Activated T-helper 1 cell treated with anti-CD3 and anti-CD28 coated beads, Interleukin-12 subunit alpha, Interleukin-12 subunit beta, Interleukin-2, Interleukin-4 antibody, amounts not matched to agents 30 ng/mL and 10 ng/mL and 1 ng/mL, durations not matched to agents 14 hours and 24 hours and 36 hours (primary cell): ENCODE results near the gene SLC10A7. TPM values are rescaled to one million over a fixed set of nuclear protein-coding genes. Genes with fewer than 3 reads are reported as not detected.

Experiments used
- DNase-seq: peaks from one replicate; pipeline ENCODE4 v3.0.0; 2021; ENCODE audit warnings: low spot score
- H3K27ac Mint-ChIP-seq: one replicate; pipeline ENCODE4 v1.8.0; 2021; ENCODE audit warnings: mild to moderate bottlenecking, mixed read lengths
- H3K27me3 Mint-ChIP-seq: one replicate; pipeline ENCODE4 v1.8.0; 2022; ENCODE audit warnings: mild to moderate bottlenecking, moderate library complexity, mixed read lengths; ENCODE audit not compliant: insufficient read depth
- H3K36me3 Mint-ChIP-seq: one replicate; pipeline ENCODE4 v1.8.0; 2021; ENCODE audit warnings: low read depth, mixed read lengths
- H3K4me1 Mint-ChIP-seq: one replicate; pipeline ENCODE4 v1.8.0; 2021; ENCODE audit warnings: low read depth, mixed read lengths
- H3K4me3 Mint-ChIP-seq: one replicate; pipeline ENCODE4 v1.8.0; 2021; ENCODE audit warnings: mild to moderate bottlenecking, moderate library complexity, mixed read lengths
- H3K9me3 Mint-ChIP-seq: one replicate; pipeline ENCODE4 v1.8.0; 2021; ENCODE audit warnings: mixed read lengths
- intact Hi-C: fragments of 100-400 bp; cut with micrococcal nuclease; formaldehyde crosslinking; loops from one replicate; pipeline ENCODE4 v1.15.1; 2024
- total RNA-seq: library from RNA; stranded (reverse); gene quantifications from 2 replicates; pipeline ENCODE4 v1.2.3, GENCODE V29; 2022

The SLC10A7 gene
- total RNA-seq, 1 donor from 2014 or later: 23.3 TPM

- intact Hi-C loops: no loop called here
- no peak for DNase-seq
- Mint-ChIP-seq H3K27ac (no peak overlapping the region), H3K4me3 (no peak overlapping the region), H3K27me3 (no peaks in the 10 kb centered on the region), H3K4me1 (no peaks in the 10 kb centered on the region), H3K9me3 (no peaks in the 10 kb centered on the region), H3K36me3 (peaks cover 1% of the 10 kb centered on the region)
Measured at GRCh38 chr4:146274774-146275173, 247.0 kb downstream of the SLC10A7 start.

- Mint-ChIP-seq H3K4me1 (no peaks in the 10 kb centered on the region), H3K36me3 (no peaks in the 10 kb centered on the region), H3K9me3 (no peaks in the 10 kb centered on the region), H3K27me3 (no peaks in the 10 kb centered on the region), H3K4me3 (no peak overlapping the region), H3K27ac (no peak overlapping the region)
- intact Hi-C loops: no loop called here
- DNase-seq: no peak
Measured at GRCh38 chr4:146273204-146273901, 248.4 kb downstream of the SLC10A7 start.

GRCh38 chr4:146271466-146271865 is 250.3 kb downstream of the SLC10A7 start:
- DNase-seq: no peak
- Mint-ChIP-seq H3K4me3 (no peak overlapping the region), H3K9me3 (no peaks in the 10 kb centered on the region), H3K27ac (no peak overlapping the region), H3K4me1 (no peaks in the 10 kb centered on the region), H3K27me3 (no peaks in the 10 kb centered on the region), H3K36me3 (no peaks in the 10 kb centered on the region)
- intact Hi-C loops: no loop called here

- Mint-ChIP-seq H3K36me3 (no peaks in the 10 kb centered on the region), H3K4me1 (no peaks in the 10 kb centered on the region), H3K27me3 (no peaks in the 10 kb centered on the region), H3K4me3 (no peak overlapping the region), H3K27ac (no peak overlapping the region), H3K9me3 (no peaks in the 10 kb centered on the region)
- DNase-seq: no peak
- intact Hi-C loops: no loop called here
Measured at GRCh38 chr4:146269228-146269653, 252.5 kb downstream of the SLC10A7 start.

- Mint-ChIP-seq H3K27me3 (no peaks in the 10 kb centered on the region), H3K36me3 (no peaks in the 10 kb centered on the region), H3K9me3 (no peaks in the 10 kb centered on the region), H3K27ac (no peak overlapping the region), H3K4me1 (no peaks in the 10 kb centered on the region), H3K4me3 (no peak overlapping the region)
- no peak for DNase-seq
- intact Hi-C loops: no loop called here
Measured at GRCh38 chr4:146267826-146268225, 253.9 kb downstream of the SLC10A7 start.

GRCh38 chr4:146265950-146266490 is 255.7 kb downstream of the SLC10A7 start:
- intact Hi-C loops: no loop called here

GRCh38 chr4:146263793-146264192 is 257.9 kb downstream of the SLC10A7 start:
- peaks cover 5% of the 10 kb centered on the region for H3K36me3 Mint-ChIP-seq
- no peaks in the 10 kb centered on the region for H3K27me3 Mint-ChIP-seq
- intact Hi-C loops: no loop called here
- no peaks in the 10 kb centered on the region for H3K9me3 Mint-ChIP-seq
- DNase-seq: no peak
- H3K27ac Mint-ChIP-seq: no peak overlapping the region
- H3K4me3 Mint-ChIP-seq: no peak overlapping the region
- no peaks in the 10 kb centered on the region for H3K4me1 Mint-ChIP-seq

More at GRCh38 chr4:146265950-146266490, 255.7 kb downstream of the SLC10A7 start:
- no peak overlapping the region for H3K27ac Mint-ChIP-seq
- H3K27me3 Mint-ChIP-seq: no peaks in the 10 kb centered on the region
- no peaks in the 10 kb centered on the region for H3K4me1 Mint-ChIP-seq
- DNase-seq: no peak
- H3K36me3 Mint-ChIP-seq: peaks cover 2% of the 10 kb centered on the region
- no peaks in the 10 kb centered on the region for H3K9me3 Mint-ChIP-seq
- H3K4me3 Mint-ChIP-seq: no peak overlapping the region

- intact Hi-C loops: no loop called here
- H3K4me1 Mint-ChIP-seq: no peaks in the 10 kb centered on the region
Measured at GRCh38 chr4:146261041-146261440, 260.7 kb downstream of the SLC10A7 start.

GRCh38 chr4:146260521-146260920 is 261.2 kb downstream of the SLC10A7 start:
- no peak for DNase-seq
- H3K9me3 Mint-ChIP-seq: no peaks in the 10 kb centered on the region
- no peak overlapping the region for H3K4me3 Mint-ChIP-seq
- no peaks in the 10 kb centered on the region for H3K4me1 Mint-ChIP-seq
- H3K27me3 Mint-ChIP-seq: no peaks in the 10 kb centered on the region
- no peak overlapping the region for H3K27ac Mint-ChIP-seq
- H3K36me3 Mint-ChIP-seq: peaks cover 7% of the 10 kb centered on the region
- intact Hi-C loops: no loop called here

More at GRCh38 chr4:146261041-146261440, 260.7 kb downstream of the SLC10A7 start:
- Mint-ChIP-seq H3K27ac (no peak overlapping the region), H3K9me3 (no peaks in the 10 kb centered on the region), H3K27me3 (no peaks in the 10 kb centered on the region), H3K4me3 (no peak overlapping the region), H3K36me3 (peaks cover 7% of the 10 kb centered on the region)
- no peak for DNase-seq

GRCh38 chr4:146257511-146257910 is 264.2 kb downstream of the SLC10A7 start:
- Mint-ChIP-seq H3K9me3 (no peaks in the 10 kb centered on the region), H3K36me3 (peaks cover 6% of the 10 kb centered on the region), H3K27me3 (no peaks in the 10 kb centered on the region), H3K4me1 (no peaks in the 10 kb centered on the region), H3K4me3 (no peak overlapping the region), H3K27ac (no peak overlapping the region)
- intact Hi-C loops: no loop called here
- no peak for DNase-seq

GRCh38 chr4:146256328-146256727 is 265.4 kb downstream of the SLC10A7 start:
- Mint-ChIP-seq H3K4me3 (no peak overlapping the region), H3K4me1 (no peaks in the 10 kb centered on the region), H3K36me3 (peaks cover 5% of the 10 kb centered on the region), H3K27ac (no peak overlapping the region), H3K9me3 (no peaks in the 10 kb centered on the region), H3K27me3 (no peaks in the 10 kb centered on the region)
- intact Hi-C loops: no loop called here
- DNase-seq: no peak

GRCh38 chr4:146255874-146256273 is 265.9 kb downstream of the SLC10A7 start:
- no peak for DNase-seq
- H3K9me3 Mint-ChIP-seq: no peaks in the 10 kb centered on the region
- no peaks in the 10 kb centered on the region for H3K27me3 Mint-ChIP-seq
- intact Hi-C loops: no loop called here
- H3K4me1 Mint-ChIP-seq: no peaks in the 10 kb centered on the region
- peaks cover 5% of the 10 kb centered on the region for H3K36me3 Mint-ChIP-seq
- no peak overlapping the region for H3K27ac Mint-ChIP-seq
- H3K4me3 Mint-ChIP-seq: no peak overlapping the region

- H3K27ac Mint-ChIP-seq: no peak overlapping the region
- intact Hi-C loops: no loop called here
- H3K4me1 Mint-ChIP-seq: no peaks in the 10 kb centered on the region
- peaks cover 5% of the 10 kb centered on the region for H3K36me3 Mint-ChIP-seq
- DNase-seq: no peak
- no peaks in the 10 kb centered on the region for H3K27me3 Mint-ChIP-seq
- H3K4me3 Mint-ChIP-seq: no peak overlapping the region
- no peaks in the 10 kb centered on the region for H3K9me3 Mint-ChIP-seq
Measured at GRCh38 chr4:146255463-146255862, 266.3 kb downstream of the SLC10A7 start.
